Measurements from ENCODE around the gene TRNAU1AP.
"Not testable (repeated sequence)": the region's sequence is repeated elsewhere in the genome, so short reads cannot be mapped to it uniquely, and the experiment has no call there.

Gene TRNAU1AP

GRCh38 chr1:28541414-28542015 is 11.4 kb upstream of the TRNAU1AP start:
- H2BK12ac ChIP-seq (ENCODE audit: low read length); H2AK5ac ChIP-seq (ENCODE audit: low read length); H3K4me2 ChIP-seq (ENCODE audit: low read length); H4K8ac ChIP-seq (ENCODE audit: low read depth, low read length); H3K27ac ChIP-seq (ENCODE audit: low read depth, low read length); H3K4me1 ChIP-seq (ENCODE audit: control insufficient read depth in 1 of 2, insufficient read depth in 2 of 2, low read length in 2 of 2); H3K4me3 ChIP-seq (ENCODE audit: low read depth, low read length); H3K23ac ChIP-seq (ENCODE audit: low read length); H3K14ac ChIP-seq (ENCODE audit: low read length); H2AFZ ChIP-seq (ENCODE audit: insufficient read depth, low read length, poor library complexity); H3K18ac ChIP-seq (ENCODE audit: low read length); DNase-seq; H4K91ac ChIP-seq (ENCODE audit: low read depth, low read length); H2BK5ac ChIP-seq (ENCODE audit: low read depth, low read length, poor library complexity); H2BK120ac ChIP-seq (ENCODE audit: insufficient read depth, low read length, poor library complexity); H3K9me3 ChIP-seq (ENCODE audit: insufficient read depth, low read depth, low read length); H3K27me3 ChIP-seq (ENCODE audit: insufficient read depth, low read length); H3K9ac ChIP-seq (ENCODE audit: low read length); H4K12ac ChIP-seq (ENCODE audit: low read depth, low read length); H3K4ac ChIP-seq (ENCODE audit: low read depth, low read length); H3K79me2 ChIP-seq (ENCODE audit: control insufficient read depth, insufficient read depth, low read length, poor library complexity): not testable (repeated sequence)
- Histone ChIP-seq H3K36me3 (ENCODE audit: control insufficient read depth in 1 of 2, insufficient read depth in 2 of 2, low read length in 2 of 2) (peaks cover 17 to 26% of the 10 kb centered on the region in 2 experiments), H3K79me1 (ENCODE audit: low read length) (peaks cover 12% of the 10 kb centered on the region)
- WGBS (ENCODE audit: extremely low coverage, insufficient coverage, insufficient read length): no CpG with 5 or more reads among the region's 8 CpGs

- H3K18ac ChIP-seq (ENCODE audit: low read length): no peak overlapping the region
- no peak overlapping the region for H2BK120ac ChIP-seq (ENCODE audit: insufficient read depth, low read length, poor library complexity)
- H3K14ac ChIP-seq (ENCODE audit: low read length): no peak overlapping the region
- no peaks in the 10 kb centered on the region for H3K79me2 ChIP-seq (ENCODE audit: control insufficient read depth, insufficient read depth, low read length, poor library complexity)
- H2BK5ac ChIP-seq (ENCODE audit: low read depth, low read length, poor library complexity): no peak overlapping the region
- no peak overlapping the region for H2BK12ac ChIP-seq (ENCODE audit: low read length)
- H3K4me2 ChIP-seq (ENCODE audit: low read length): no peak overlapping the region
- WGBS (ENCODE audit: extremely low coverage, insufficient coverage, insufficient read length): no CpG with 5 or more reads among the region's 4 CpGs
- H3K9me3 ChIP-seq (ENCODE audit: insufficient read depth, low read depth, low read length): no peaks in the 10 kb centered on the region
- no peak overlapping the region for H4K12ac ChIP-seq (ENCODE audit: low read depth, low read length)
- H3K27me3 ChIP-seq (ENCODE audit: insufficient read depth, low read length): no peaks in the 10 kb centered on the region
- no peak overlapping the region for H4K91ac ChIP-seq (ENCODE audit: low read depth, low read length)
- no peak overlapping the region for H4K8ac ChIP-seq (ENCODE audit: low read depth, low read length)
- H2AK5ac ChIP-seq (ENCODE audit: low read length): no peak overlapping the region
- no peak overlapping the region for H3K27ac ChIP-seq (ENCODE audit: low read depth, low read length)
- H3K4ac ChIP-seq (ENCODE audit: low read depth, low read length): no peak overlapping the region
- DNase-seq: no peak
- no peak overlapping the region for H3K23ac ChIP-seq (ENCODE audit: low read length)
- H3K36me3 ChIP-seq (ENCODE audit: control insufficient read depth in 1 of 2, insufficient read depth in 2 of 2, low read length in 2 of 2): no peaks in the 10 kb centered on the region
- H3K9ac ChIP-seq (ENCODE audit: low read length): no peak overlapping the region
- H2AFZ ChIP-seq (ENCODE audit: insufficient read depth, low read length, poor library complexity): no peak overlapping the region
- H3K79me1 ChIP-seq (ENCODE audit: low read length): peaks cover 4% of the 10 kb centered on the region
- H3K4me3 ChIP-seq (ENCODE audit: low read depth, low read length): no peak overlapping the region
- no peaks in the 10 kb centered on the region for H3K4me1 ChIP-seq (ENCODE audit: control insufficient read depth in 1 of 2, insufficient read depth in 2 of 2, low read length in 2 of 2)
These were observed 7.6 kb upstream of the TRNAU1AP start for GRCh38 chr1:28545246-28545628.

GRCh38 chr1:28548318-28548717 is 4.6 kb upstream of the TRNAU1AP start:
- no CpG with 5 or more reads among the region's 3 CpGs for WGBS (ENCODE audit: extremely low coverage, insufficient coverage, insufficient read length)

GRCh38 chr1:28551381-28551780 is 1.5 kb upstream of the TRNAU1AP start:
- no peak overlapping the region for H4K8ac ChIP-seq (ENCODE audit: low read depth, low read length)
- no peak overlapping the region for H2BK5ac ChIP-seq (ENCODE audit: low read depth, low read length, poor library complexity)

More at GRCh38 chr1:28548318-28548717, 4.6 kb upstream of the TRNAU1AP start:
- no peak overlapping the region for H2BK5ac ChIP-seq (ENCODE audit: low read depth, low read length, poor library complexity)
- H2AFZ ChIP-seq (ENCODE audit: insufficient read depth, low read length, poor library complexity): no peak overlapping the region
- no peaks in the 10 kb centered on the region for H3K27me3 ChIP-seq (ENCODE audit: insufficient read depth, low read length)
- H3K4me3 ChIP-seq (ENCODE audit: low read depth, low read length): no peak overlapping the region
- H4K12ac ChIP-seq (ENCODE audit: low read depth, low read length): no peak overlapping the region
- H3K23ac ChIP-seq (ENCODE audit: low read length): no peak overlapping the region
- H3K4me2 ChIP-seq (ENCODE audit: low read length): no peak overlapping the region
- no peak overlapping the region for H4K91ac ChIP-seq (ENCODE audit: low read depth, low read length)
- no peak overlapping the region for H3K4ac ChIP-seq (ENCODE audit: low read depth, low read length)
- H3K79me2 ChIP-seq (ENCODE audit: control insufficient read depth, insufficient read depth, low read length, poor library complexity): peaks cover 4% of the 10 kb centered on the region
- H3K9me3 ChIP-seq (ENCODE audit: insufficient read depth, low read depth, low read length): no peaks in the 10 kb centered on the region
- no peak overlapping the region for H3K27ac ChIP-seq (ENCODE audit: low read depth, low read length)
- H4K8ac ChIP-seq (ENCODE audit: low read depth, low read length): no peak overlapping the region
- no peak overlapping the region for H2AK5ac ChIP-seq (ENCODE audit: low read length)
- H3K18ac ChIP-seq (ENCODE audit: low read length): no peak overlapping the region
- no peaks in the 10 kb centered on the region for H3K36me3 ChIP-seq (ENCODE audit: control insufficient read depth in 1 of 2, insufficient read depth in 2 of 2, low read length in 2 of 2)
- no peak overlapping the region for H3K14ac ChIP-seq (ENCODE audit: low read length)
- H2BK120ac ChIP-seq (ENCODE audit: insufficient read depth, low read length, poor library complexity): no peak overlapping the region
- H2BK12ac ChIP-seq (ENCODE audit: low read length): no peak overlapping the region
- peaks cover 13% of the 10 kb centered on the region for H3K79me1 ChIP-seq (ENCODE audit: low read length)
- no peak for DNase-seq
- H3K4me1 ChIP-seq (ENCODE audit: control insufficient read depth in 1 of 2, insufficient read depth in 2 of 2, low read length in 2 of 2): no peaks in the 10 kb centered on the region
- H3K9ac ChIP-seq (ENCODE audit: low read length): no peak overlapping the region

More at GRCh38 chr1:28551381-28551780, 1.5 kb upstream of the TRNAU1AP start:
- Histone ChIP-seq H3K4ac (ENCODE audit: low read depth, low read length) (no peak overlapping the region), H3K4me2 (ENCODE audit: low read length) (no peak overlapping the region), H3K4me1 (ENCODE audit: control insufficient read depth in 1 of 2, insufficient read depth in 2 of 2, low read length in 2 of 2) (no peaks in the 10 kb centered on the region), H2BK12ac (ENCODE audit: low read length) (no peak overlapping the region), H3K18ac (ENCODE audit: low read length) (no peak overlapping the region), H3K14ac (ENCODE audit: low read length) (no peak overlapping the region), H3K79me1 (ENCODE audit: low read length) (peaks cover 11% of the 10 kb centered on the region), H3K4me3 (ENCODE audit: low read depth, low read length) (no peak overlapping the region), H4K12ac (ENCODE audit: low read depth, low read length) (no peak overlapping the region), H3K27me3 (ENCODE audit: insufficient read depth, low read length) (no peaks in the 10 kb centered on the region), H3K36me3 (ENCODE audit: control insufficient read depth in 1 of 2, insufficient read depth in 2 of 2, low read length in 2 of 2) (peaks cover 2 to 4% of the 10 kb centered on the region in 2 experiments), H3K79me2 (ENCODE audit: control insufficient read depth, insufficient read depth, low read length, poor library complexity) (peaks cover 6% of the 10 kb centered on the region), H2AK5ac (ENCODE audit: low read length) (no peak overlapping the region), H2AFZ (ENCODE audit: insufficient read depth, low read length, poor library complexity) (peak overlapping the region; percentile 88), H3K9me3 (ENCODE audit: insufficient read depth, low read depth, low read length) (no peaks in the 10 kb centered on the region), H3K27ac (ENCODE audit: low read depth, low read length) (no peak overlapping the region), H3K9ac (ENCODE audit: low read length) (no peak overlapping the region), H2BK120ac (ENCODE audit: insufficient read depth, low read length, poor library complexity) (peak overlapping the region; percentile 79), H4K91ac (ENCODE audit: low read depth, low read length) (peak overlapping the region; percentile 18), H3K23ac (ENCODE audit: low read length) (no peak overlapping the region)
- no peak for DNase-seq
- WGBS (ENCODE audit: extremely low coverage, insufficient coverage, insufficient read length): no CpG with 5 or more reads among the region's 6 CpGs

Measured in trophoblast cell (in vitro differentiated cells and primary cell).